LHCN-M2 (cell line): Measurements from ENCODE around the gene RIOX2. TPM values are rescaled to one million over a fixed set of nuclear protein-coding genes. Genes with fewer than 3 reads are reported as not detected.

Experiments
- DNase-seq: peaks from one replicate; pipeline ENCODE4 v3.0.0-alpha.2; 2012; ENCODE audit warnings: low read depth
- total RNA-seq: library from RNA; depleted of rRNA; stranded (reverse); fragments of >200 nt; gene quantifications from 2 replicates; pipeline ENCODE4 v1.2.3, GENCODE V29; 2014

Gene RIOX2
- total RNA-seq, 1 experiment from 2014 or later, result 28.5 TPM

DNA sequence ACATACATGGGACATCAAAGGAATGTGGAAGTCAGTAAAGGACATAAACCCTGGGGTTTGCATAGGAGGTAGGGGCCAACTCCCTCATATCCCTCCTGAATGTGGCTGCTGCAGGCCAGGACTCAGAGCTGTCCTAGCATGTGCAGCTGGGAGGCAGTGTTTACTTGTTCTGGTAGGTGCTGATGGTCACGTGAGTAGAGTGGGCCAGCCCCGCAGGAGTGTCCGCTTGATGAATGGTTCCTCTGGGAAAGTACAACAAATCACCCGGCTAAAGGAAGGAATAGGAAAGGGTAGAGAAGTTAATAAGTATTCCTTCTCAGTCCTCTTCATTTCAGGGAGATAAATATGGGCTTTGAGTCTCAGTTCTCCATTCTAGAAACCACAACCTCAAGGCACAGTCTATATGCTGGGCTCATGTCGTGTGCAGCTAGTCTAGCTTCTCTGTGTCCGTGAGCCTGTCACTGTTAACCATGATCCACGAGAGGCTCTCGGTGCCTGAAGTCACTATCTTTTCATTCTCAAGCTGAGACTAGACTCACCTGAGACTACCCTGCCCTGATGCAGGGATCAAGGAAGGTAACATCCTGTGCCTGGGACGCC, 17.9 kb downstream of the RIOX2 start:
- DNase-seq, result no peak

DNA sequence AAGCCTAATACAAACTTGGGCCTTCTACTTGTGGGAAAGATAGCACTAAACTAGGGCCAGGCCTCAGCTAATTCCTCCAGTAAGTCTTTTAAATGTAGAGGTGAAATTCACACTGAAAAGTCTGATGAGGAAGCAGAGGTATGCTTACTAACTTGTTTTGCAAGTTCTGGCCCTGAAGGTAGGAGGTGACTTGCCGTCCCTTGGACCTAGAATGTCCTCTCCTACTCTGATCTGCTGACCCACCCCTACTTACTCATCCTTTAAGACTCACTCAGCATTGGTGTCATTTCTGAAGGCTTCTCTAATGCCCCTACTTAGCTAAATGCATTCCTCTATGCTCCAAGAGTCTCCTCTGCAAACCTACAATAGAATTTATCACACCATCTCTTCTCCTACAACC, 19.4 kb downstream of the RIOX2 start:
- no peak for DNase-seq

GRCh38 chr3:97952280-97952679, 20.0 kb downstream of the RIOX2 start:
- peak; percentile 86 for DNase-seq

DNA sequence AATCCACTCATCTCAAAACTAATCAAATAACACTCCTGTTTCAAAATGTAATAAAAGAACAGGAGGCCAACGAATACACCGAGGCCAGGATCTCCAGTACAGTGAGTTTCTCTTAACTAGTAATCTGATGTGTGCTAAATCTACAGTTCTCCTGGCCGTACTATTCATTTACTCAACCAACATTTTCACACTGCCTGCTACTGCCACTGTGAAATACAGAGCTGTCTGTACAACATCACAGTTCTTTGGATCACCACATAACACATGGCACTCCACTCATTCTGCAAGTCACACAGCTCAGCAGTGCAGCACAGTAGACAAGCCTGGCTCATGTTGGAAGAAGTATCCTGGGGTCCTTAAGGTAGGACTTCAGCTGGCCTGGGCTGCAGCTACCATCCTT, 21.9 kb downstream of the RIOX2 start:
- no peak for DNase-seq

DNA sequence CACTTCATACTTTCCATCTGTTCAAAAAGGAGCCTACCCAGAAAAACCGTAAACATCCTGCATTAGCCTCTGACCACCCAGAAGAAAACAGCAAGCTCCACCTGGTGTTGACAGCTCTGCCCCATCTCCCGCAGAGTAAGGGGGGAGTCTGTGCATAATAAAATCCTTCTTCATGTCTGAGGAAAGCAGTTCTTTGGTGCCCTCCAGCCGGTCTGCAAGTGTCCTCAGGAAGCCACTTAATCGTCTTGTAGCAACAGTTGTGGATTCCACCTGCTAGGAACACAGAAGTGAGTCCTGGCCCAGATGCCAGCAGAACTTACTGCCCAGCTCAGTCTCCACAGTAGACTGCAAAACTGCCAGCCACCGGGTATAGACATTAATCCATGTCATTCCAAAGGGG, 22.5 kb downstream of the RIOX2 start:
- DNase-seq, result no peak

DNA sequence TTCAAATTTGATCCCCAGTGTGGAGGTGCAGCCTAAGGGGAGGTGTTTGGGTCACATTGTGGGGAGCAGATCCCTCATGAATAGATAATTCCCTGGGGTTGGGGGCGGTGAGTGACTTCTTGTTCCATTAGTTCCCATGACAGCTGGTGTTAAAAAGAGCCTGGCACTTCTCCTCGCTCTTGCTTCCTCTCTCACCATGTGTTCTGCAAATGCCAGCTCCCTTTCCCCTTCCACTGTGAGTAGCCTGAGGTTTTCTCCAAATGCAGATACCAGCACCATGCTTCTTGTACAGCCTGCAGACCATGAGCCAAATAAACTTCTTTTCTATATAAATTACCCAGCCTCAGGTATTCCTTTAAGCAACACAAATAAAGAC, 23.1 kb downstream of the RIOX2 start:
- DNase-seq, result no peak

GRCh38 chr3:97948351-97949109, 23.7 kb downstream of the RIOX2 start:
- DNase-seq, result no peak

GRCh38 chr3:97942801-97943546, 29.3 kb downstream of the RIOX2 start:
- no peak for DNase-seq

DNA sequence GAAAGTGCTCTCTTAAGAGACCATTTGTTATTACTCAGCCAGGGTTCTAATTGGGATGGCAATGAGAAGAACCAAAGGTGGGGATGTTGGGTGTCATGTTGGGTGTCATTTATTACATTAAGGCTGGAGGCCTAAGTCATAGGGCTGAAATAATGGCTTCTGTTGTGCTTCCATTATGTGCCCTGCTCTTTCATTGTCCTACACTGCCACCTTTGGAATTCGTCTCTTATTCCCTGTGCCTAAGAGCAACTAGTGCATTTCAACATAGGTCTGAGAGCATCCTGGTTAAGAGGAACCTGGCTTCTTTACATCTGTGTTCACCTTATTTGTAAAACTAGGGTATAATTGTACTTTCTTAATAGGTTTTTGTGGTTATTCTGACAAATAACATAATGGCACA, 32.2 kb downstream of the RIOX2 start:
- no peak for DNase-seq

- DNase-seq, result no peak
Observed at GRCh38 chr3:97939401-97939800, 32.8 kb downstream of the RIOX2 start.

GRCh38 chr3:97938444-97938843, 33.8 kb downstream of the RIOX2 start:
- DNase-seq, result no peak

DNA sequence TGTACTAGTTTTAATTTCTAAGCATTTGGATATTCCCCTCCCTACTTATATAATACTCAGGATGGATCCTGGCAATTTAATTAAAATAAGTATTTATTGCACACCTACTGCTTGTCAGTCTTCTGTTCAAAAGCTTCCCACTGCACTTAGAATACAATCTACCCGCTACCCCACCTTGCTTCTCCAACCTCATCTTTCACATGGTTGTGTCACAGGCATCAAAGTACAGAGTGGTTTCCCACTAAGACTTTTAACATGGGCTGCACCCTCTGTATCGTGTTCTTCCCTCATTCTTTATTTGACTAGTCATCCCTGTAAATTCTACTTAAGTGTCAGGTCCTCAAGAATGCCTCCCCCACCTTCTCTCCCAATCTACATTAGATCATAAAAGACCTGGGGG, 35.0 kb downstream of the RIOX2 start:
- no peak for DNase-seq

GRCh38 chr3:97935842-97936241, 36.4 kb downstream of the RIOX2 start:
- no peak for DNase-seq

DNA sequence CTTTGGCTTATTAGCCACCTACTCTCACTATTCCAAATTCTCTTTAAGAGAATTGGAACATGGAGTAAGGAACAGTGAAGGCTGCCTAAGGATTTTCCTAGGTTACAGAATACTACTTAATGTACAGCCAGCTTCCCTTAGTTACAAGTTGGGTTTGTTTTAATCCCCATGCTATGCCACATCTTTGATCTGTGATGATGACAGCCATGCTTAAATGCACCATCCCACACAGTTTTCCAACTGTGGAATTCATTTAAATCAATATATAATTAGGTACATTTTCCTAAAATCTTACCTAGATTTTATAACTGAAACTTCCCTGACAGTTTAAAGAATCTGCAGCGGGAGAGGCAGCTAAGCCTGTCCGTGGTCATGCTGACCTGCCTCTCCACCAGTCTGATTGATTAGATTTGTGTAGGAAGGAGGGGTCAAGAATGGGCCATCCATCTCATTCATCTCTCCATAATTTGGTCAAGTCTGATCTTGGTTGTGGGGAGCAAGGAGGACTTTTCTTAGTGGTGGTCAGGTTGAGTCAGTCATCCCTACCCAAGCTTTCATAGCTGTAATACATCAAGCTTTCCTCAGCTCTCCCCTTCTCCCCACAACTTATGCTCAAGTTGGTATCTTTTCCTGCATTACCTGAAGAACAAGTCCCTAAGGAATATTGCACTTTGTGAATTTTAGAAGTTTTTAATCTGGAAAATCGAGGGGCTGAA, 37.1 kb downstream of the RIOX2 start:
- no peak for DNase-seq

DNA sequence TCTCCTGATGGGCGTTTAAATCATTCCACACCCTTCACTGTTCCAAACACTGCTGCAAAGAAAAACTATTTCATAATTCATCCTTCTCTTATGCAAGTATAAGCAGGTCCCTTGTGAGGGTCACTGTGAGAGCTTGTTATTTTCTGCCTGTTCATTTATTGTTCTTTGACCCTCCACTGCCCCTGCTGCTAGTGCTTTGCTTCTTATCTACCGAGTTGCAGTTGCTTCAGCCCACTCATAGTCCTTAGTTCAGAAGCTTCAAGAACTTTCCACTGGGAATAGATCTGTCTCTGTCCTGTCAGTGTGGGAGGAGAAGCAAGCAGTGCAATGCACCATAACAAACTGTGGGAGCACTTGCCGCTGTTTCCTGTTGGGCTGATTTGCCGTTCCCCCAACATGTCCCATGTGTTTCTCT, 39.8 kb downstream of the RIOX2 start:
- DNase-seq, result no peak

GRCh38 chr3:97931218-97931617, 41.0 kb downstream of the RIOX2 start:
- DNase-seq, result no peak

DNA sequence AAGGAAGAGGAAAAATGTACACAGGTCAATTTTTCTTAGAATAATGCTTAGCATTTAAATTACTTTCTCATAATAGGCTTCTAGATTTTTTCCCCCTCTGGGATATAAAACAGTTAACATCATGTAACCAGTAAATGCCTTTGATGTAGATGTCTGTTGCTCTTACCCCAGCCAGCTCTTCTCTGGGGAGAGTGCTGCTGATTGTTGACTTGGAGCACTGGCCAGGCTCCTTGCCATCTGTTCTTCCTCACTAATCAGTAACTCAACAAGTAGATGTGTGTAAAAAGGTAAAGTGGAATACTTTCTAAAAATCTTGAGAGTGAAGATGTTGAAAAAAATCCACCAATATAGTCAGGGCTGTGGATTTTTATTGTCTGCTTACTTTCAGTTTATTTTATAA, 42.2 kb downstream of the RIOX2 start:
- no peak for DNase-seq

GRCh38 chr3:97928986-97929385, 43.2 kb downstream of the RIOX2 start:
- no peak for DNase-seq

- DNase-seq, result no peak
Observed at GRCh38 chr3:97927704-97928103, 44.5 kb downstream of the RIOX2 start.

- no peak for DNase-seq
Observed at GRCh38 chr3:97917813-97918536, 54.3 kb downstream of the RIOX2 start.

- DNase-seq, result no peak
Observed at GRCh38 chr3:97916576-97916975, 55.7 kb downstream of the RIOX2 start.

DNA sequence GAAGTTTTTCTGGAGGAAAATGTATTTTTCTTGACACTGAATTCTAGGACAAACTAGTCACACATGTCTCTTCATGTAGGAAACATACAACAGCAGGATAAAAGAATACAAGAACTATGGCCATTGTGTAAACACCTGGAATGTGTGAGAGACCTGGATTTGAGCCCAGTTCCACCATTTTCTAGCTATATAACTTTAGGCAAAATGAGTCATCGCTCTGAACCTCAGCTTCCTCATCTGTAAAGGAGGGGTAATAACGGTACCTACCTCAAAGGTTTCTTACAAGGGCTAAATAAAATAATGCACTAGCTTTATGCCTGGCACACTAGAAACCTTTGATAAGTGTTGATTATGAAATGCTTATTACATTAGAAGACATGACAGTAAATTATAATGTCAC, 57.8 kb downstream of the RIOX2 start:
- DNase-seq, result no peak
